Suppressor macrophage (primary cell): ENCODE data around the gene EPSTI1.
"Not testable (repeated sequence)": the region's sequence is repeated elsewhere in the genome, so short reads cannot be mapped to it uniquely, and the experiment has no call there.

Experiments used
- DNase-seq, 4 experiments: peaks; one replicate each; pipeline ENCODE4 v3.0.0-alpha.2; 2020 to 2022

The EPSTI1 gene

GRCh38 chr13:43005460-43006236 is 13.6 kb upstream of the EPSTI1 start:
- DNase-seq: no peak

GRCh38 chr13:43003729-43004128 is 11.7 kb upstream of the EPSTI1 start:
- DNase-seq: no peak

GRCh38 chr13:43003010-43003409 is 11.0 kb upstream of the EPSTI1 start:
- no peak for DNase-seq

GRCh38 chr13:43002021-43002420 is 10.0 kb upstream of the EPSTI1 start:
- no peak for DNase-seq

GRCh38 chr13:43000676-43001075 is 8.6 kb upstream of the EPSTI1 start:
- DNase-seq: peak in 3 of 4 experiments; percentile 14 to 38 (median 21)

- no peak for DNase-seq
These were observed 7.5 kb upstream of the EPSTI1 start for GRCh38 chr13:42999491-42999890.

- no peak for DNase-seq
These were observed 5.3 kb upstream of the EPSTI1 start for GRCh38 chr13:42997381-42997780.

GRCh38 chr13:42996584-42996983 is 4.5 kb upstream of the EPSTI1 start:
- peak in 2 of 4 experiments; percentile 36 to 52 for DNase-seq

- no peak for DNase-seq
These were observed 2.8 kb upstream of the EPSTI1 start for GRCh38 chr13:42994878-42995277.

- no peak for DNase-seq
These were observed 702 bp upstream of the EPSTI1 start for GRCh38 chr13:42992764-42993122.

- DNase-seq: not testable (repeated sequence)
These were observed 676 bp downstream of the EPSTI1 start for GRCh38 chr13:42991233-42991897.

GRCh38 chr13:42990291-42991232 is 1.5 kb downstream of the EPSTI1 start:
- DNase-seq: no peak

GRCh38 chr13:42986176-42986574 is 5.9 kb downstream of the EPSTI1 start:
- no peak for DNase-seq

GRCh38 chr13:42985312-42986175 is 6.5 kb downstream of the EPSTI1 start:
- no peak for DNase-seq

GRCh38 chr13:42984691-42985090 is 7.3 kb downstream of the EPSTI1 start:
- DNase-seq: peak in 2 of 4 experiments; percentile 39 to 51

GRCh38 chr13:42984026-42984425 is 8.0 kb downstream of the EPSTI1 start:
- DNase-seq: no peak

- no peak for DNase-seq
These were observed 10.2 kb downstream of the EPSTI1 start for GRCh38 chr13:42981853-42982252.

- DNase-seq: no peak
These were observed 10.7 kb downstream of the EPSTI1 start for GRCh38 chr13:42981317-42981716.

- peak in 3 of 4 experiments; percentile 46 to 75 (median 64) for DNase-seq
These were observed 14.8 kb downstream of the EPSTI1 start for GRCh38 chr13:42977219-42977659.

- DNase-seq: no peak
These were observed 16.0 kb downstream of the EPSTI1 start for GRCh38 chr13:42976066-42976465.

- no peak for DNase-seq
These were observed 18.5 kb downstream of the EPSTI1 start for GRCh38 chr13:42973581-42973980.
